DMS114 treated with DMSO at 0.1 percent for 48 hours (cell line): ENCODE data around the gene CCDC142.
"Not testable (repeated sequence)": the region's sequence is repeated elsewhere in the genome, so short reads cannot be mapped to it uniquely, and the experiment has no call there.

Source experiments
- DNase-seq: peaks from one replicate; lab custom pipeline; 2025; ENCODE audit not compliant: unreplicated experiment; lab: John Stamatoyannopoulos, UW

Gene CCDC142

GRCh38 chr2:74442483-74443297, 40.1 kb downstream of the CCDC142 start:
- DNase-seq: not testable (repeated sequence)

GRCh38 chr2:74441690-74442482, 40.9 kb downstream of the CCDC142 start, which contains the start of gene RTKN:
RTKN (minus strand) TSS chr2:74441937; CDS start chr2:74441816, 121 bp downstream.
- no peak for DNase-seq

GRCh38 chr2:74441170-74441689, 41.6 kb downstream of the CCDC142 start:
- no peak for DNase-seq

- peak; percentile 72 for DNase-seq
Measured at GRCh38 chr2:74440378-74441169, 42.2 kb downstream of the CCDC142 start.

GRCh38 chr2:74439803-74440377, 42.9 kb downstream of the CCDC142 start:
- DNase-seq: no peak

- DNase-seq: no peak
Measured at GRCh38 chr2:74439373-74439772, 43.4 kb downstream of the CCDC142 start.

- DNase-seq: no peak
Measured at GRCh38 chr2:74438248-74438647, 44.5 kb downstream of the CCDC142 start.

- no peak for DNase-seq
Measured at GRCh38 chr2:74436848-74437695, 45.7 kb downstream of the CCDC142 start.

GRCh38 chr2:74436111-74436805, 46.5 kb downstream of the CCDC142 start:
- DNase-seq: no peak

- DNase-seq: no peak
Measured at GRCh38 chr2:74430502-74430901, 52.3 kb downstream of the CCDC142 start.

GRCh38 chr2:74429487-74430451, 53.0 kb downstream of the CCDC142 start:
- no peak for DNase-seq

GRCh38 chr2:74428675-74429074, 54.1 kb downstream of the CCDC142 start:
- no peak for DNase-seq

GRCh38 chr2:74427551-74427950, 55.2 kb downstream of the CCDC142 start:
- no peak for DNase-seq

- DNase-seq: no peak
Measured at GRCh38 chr2:74426181-74426758, 56.5 kb downstream of the CCDC142 start.

- DNase-seq: no peak
Measured at GRCh38 chr2:74425523-74425922, 57.3 kb downstream of the CCDC142 start.

- DNase-seq: no peak
Measured at GRCh38 chr2:74424995-74425406, 57.8 kb downstream of the CCDC142 start.

- no peak for DNase-seq
Measured at GRCh38 chr2:74424139-74424992, 58.4 kb downstream of the CCDC142 start.
